HK-2 (cell line): ENCODE measurements around the gene ZMIZ2.
"Not testable (repeated sequence)": the region's sequence is repeated elsewhere in the genome, so short reads cannot be mapped to it uniquely, and the experiment has no call there.

Source experiments
- DNase-seq: peaks from one replicate; pipeline ENCODE4 v3.0.0-alpha.2; 2018; ENCODE audit not compliant: unreplicated experiment

ZMIZ2 gene

DNA sequence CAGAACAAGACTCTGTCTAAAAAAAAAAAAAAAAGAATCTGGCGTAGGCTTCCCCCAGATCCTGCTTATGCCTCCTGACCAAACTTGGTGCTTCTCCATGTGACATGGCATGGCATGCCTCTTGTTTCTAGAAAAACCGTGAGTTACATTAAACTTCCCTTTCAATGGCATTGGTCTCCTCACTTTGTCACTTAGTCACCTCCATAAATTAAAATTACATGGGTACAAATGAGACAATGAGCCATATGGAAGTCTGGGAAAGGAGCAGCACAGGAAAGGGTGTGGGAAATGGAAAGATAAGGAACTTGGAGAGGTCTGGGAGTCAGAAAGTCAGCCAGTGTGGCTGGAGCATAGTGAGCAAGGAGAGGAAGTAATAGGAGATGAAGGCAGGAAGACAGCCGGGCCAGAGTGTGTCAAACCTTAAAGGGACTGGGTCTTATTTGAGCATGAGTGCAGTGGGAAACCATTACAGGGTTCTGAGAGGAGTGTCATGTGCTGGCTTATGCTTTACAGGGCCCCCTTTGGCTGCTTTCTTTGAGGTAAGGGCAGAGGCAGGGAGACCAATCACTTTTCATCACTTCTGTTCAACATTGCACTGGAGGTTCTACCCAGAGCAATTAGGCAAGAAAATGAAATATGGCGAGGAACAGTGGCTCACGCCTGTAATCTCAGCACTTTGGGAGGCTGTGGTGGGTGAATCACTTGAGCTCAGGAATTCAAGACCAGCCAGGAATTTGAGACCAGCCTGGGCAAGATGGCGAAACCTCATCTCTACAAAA, 21.3 kb upstream of the ZMIZ2 start:
- peak; percentile 47 for DNase-seq

DNA sequence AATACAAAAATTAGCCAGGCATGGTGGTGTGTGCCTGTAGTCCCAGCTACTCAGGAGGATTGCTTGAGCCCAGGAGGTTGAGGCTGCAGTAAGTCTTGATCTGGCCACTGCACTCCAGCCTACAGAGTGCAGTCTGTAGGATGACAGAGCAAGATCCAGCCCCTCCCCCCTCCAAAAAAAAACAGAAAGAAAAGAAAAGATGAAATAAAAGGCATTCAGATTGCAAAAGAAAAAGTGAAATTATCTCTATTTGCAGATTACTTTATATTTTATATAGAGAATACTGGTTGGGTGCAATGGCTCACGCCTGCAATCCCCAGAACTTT, 20.7 kb upstream of the ZMIZ2 start:
- no peak for DNase-seq

DNA sequence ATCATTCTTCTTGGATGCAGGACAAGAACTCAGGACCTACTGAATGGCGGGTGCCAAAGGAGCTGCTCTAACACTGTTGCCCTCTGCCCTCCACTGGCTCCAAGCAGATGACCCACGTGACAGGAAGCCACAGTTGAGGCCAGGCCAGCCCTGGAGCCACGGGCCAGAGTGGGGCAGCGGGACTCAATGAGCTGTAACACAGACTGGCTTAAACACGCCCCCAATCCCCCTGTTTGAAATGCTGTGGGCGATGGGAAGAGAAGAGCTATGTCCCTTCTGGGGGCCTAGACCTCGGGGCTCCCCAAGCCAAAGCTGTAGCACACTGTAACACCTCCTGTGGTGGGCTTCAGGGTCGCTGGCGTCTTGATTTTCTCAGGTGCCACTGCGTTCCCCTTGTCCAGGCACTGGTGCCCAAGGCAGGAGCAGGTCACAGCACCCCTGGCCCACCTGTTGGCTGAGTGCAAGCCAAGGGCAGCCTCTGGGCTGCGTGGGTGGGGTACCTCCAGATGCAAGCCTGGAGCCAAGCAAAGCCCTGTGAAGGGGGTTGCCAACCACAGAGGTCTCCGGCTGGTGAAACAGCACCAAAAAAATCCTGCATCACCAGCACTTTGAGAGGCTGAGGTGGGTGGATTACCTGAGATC, 18.6 kb upstream of the ZMIZ2 start:
- no peak for DNase-seq

DNA sequence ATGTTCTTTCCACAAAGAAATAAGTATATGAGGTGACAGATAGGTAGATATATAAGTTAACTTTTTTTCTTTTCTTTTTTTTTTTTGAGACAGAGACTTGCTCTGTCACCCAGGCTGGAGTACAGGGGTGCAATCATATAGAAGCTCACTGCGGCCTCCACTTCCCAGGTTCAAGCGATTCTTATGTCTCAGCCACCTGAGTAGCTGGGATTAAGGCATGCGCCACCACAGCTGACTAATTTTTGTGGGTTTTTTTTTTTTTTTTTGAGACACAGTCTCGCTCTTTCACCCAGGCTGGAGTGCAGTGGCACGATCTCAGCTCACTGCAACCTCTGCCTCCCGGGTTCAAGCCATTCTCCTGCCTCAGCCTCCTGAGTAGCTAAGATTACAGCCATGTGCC, 15.7 kb upstream of the ZMIZ2 start:
- not testable (repeated sequence) for DNase-seq

DNA sequence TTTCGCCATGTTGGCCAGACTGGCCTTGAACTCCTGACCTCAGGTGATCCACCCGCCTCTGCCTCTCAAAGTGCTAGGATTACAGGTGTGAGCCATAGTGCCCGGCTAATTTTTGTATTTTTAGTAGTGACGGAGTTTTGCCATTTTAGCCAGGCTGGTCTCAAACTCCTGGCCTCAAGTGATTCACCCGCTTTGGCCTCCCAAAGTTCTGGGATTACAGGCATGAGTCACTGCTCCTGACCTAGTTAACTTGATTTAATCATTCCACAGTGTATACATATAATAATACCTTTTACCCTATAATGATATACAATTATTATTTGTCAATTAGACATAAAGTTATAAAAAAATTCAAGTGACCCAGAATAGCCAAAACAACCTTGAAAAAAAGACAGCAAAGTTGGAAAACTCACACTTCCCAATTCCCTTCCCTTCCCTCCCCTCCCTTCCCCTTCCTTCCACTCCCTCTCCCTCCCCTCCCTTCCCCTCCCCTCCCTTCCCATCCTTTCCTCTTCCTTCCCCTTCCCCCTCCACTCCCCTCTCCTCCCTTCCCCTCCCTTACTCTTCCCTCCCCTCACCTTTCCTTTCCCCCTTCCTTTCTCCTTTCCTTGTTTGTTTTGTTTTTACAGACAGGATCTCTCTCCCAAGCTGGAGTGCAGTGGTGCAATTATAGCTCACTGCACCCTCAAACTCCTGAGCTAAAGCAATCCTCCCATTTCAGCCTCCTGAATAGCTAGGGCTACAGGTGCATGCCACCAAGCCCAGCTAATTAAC, 14.8 kb upstream of the ZMIZ2 start:
- DNase-seq: peak; percentile 50

DNA sequence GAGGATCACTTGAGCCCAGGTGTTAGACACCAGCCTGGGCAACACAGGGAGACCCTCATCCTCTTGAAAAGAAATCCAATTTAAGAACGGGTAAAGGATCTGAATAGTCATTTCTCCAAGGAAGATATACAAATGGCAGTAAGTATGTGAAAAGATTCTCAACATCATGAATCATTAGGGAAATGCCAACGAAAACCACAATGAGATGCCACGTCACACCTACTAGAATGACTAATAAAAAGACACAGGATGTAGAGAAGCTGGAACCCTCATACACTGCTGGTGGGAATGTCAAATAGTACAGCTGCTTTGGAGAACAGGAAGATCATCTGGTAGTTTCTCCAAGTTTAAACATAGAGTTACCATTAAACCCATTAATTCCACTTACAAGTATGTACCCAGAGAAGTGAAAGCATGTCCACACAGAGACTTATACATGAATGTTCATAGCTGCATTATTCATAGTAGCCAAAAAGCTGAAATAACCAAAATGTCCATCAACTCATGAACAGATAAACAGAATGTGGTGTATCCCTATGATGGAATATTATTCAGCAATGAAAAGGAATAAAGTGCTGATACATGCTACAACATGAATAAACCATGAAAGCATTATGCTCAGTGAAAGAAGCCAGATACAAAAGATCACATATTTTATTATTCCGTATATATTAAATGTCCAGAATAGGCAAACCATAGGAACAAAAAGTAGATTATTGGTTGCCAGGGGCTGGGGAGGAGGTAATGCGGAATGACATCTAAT, 13.1 kb upstream of the ZMIZ2 start:
- peak; percentile 46 for DNase-seq

DNA sequence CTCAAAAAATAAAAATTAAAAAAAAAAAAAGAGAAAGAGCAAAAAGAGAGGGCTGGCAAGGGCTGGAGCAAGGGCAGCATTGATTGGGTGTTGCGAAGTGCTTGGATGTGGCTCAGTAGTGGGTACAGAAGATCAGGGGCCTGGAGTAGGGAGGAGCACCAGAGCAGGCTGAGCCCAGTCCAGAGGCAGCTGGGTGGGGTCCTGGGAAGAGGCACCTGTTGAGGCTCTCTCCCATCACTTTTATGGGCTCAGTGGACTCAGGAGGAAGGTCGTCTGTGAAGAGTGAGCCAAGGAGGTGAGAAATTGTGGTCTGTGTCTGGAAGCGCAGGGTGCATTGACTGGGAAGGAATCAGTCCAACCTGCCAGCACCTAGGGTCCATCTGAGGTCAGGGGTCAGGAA, 11.8 kb upstream of the ZMIZ2 start:
- no peak for DNase-seq

DNA sequence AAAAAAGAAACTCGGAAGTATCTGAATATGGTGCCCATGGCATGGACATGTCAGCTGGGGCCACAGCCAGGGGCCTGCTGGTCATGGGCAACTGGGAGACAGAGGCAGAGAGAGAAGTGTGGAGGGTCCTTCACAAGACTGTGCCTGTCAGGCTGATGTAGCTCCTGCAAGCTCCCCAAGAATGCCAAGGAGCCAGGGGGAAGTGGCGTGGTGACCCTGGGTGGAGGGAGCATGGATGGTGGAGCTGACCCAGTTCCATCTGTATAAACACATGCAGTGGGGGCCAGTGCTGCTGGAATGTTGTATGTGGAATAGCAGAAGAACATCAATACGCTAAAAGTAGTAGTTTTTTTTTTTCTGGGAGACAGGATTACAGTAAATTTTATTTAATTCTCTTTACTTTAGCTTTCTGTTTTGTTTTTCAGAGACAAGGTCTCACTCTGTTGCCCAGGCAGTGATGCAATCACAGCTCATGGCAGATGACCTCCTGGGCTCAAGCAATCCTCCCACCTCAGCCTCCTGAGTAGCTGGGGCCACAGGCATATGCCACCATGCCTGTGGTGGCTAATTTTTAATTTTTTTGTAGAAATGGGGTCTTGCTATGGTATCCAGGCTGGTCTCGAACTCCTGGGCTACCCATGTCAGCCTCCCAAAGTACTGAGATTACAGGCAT, 10.5 kb upstream of the ZMIZ2 start:
- DNase-seq: no peak

DNA sequence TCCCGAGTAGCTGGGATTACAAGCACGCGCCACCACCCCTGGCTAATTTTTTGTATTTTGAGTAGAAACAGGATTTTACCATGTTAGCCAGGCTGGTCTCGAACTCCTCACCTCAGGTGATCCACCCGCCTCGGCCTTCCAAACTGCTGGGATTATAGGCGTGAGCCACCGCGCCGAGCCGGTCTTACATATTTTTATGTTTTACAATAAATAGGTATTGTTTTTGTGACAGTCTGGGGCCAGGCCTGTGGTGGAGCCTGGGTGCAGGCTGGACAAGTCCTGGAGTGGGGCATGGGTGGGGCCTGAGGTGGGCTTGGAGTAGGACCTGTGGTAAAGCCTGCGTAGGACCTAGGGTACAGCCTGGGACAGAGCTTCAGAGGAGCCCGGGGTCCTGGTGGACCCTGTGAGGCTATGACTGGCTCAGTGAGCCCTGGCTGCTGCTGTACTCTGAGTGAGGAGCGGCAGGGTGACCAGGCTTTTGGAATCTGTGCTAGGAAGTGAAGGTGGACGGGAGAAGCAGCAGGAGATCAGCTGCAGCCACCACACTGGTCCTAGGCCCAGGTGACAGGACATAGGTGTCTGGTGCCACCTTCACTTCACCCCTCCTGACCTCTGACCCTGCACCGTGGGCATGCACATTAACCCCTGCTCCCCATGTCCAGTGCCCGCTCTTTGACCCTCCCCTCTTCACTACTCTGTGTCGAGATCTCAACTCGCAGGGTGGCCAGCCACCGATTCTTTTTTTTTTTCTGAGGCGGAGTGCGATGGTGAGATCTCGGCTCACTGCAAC, 9.6 kb upstream of the ZMIZ2 start:
- DNase-seq: no peak

DNA sequence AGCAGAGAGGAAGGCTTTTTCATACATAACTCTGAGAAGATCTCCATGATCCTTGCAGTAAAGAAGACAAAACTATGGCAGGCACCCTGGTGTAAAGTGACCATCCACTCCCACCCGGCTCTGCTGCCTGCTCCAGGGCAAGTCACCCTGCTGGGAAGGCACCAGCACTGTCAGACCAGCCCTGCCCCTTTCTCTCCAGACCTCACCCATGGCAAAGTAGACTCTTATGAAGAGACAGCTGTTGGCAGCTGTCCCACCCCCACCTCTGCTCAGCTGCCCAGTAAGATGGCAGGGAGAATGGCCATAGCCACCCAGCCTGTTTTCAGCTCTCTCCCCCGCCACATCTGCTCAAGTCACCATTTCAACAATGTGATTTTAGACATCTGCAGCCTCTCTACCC, 8.6 kb upstream of the ZMIZ2 start:
- no peak for DNase-seq

DNA sequence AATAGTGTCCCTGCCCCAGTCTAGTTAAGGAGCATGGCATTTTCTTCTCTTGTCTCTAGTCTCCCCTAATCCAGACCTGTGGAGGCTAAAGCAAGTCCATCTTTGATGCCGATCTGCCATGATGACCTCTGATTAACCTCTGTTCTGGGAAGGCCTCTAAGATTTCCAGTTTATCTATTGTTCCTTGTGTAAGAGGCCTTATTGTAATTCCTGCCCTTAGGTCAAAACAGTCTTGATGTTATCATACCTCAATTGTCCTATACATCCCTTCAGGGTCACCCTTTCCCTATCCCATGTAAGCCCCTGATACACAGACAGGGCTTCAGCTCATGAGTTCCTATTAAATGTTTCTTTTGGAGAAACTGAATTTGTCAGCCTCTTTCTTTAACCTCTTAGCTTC, 4.9 kb upstream of the ZMIZ2 start:
- DNase-seq: no peak

DNA sequence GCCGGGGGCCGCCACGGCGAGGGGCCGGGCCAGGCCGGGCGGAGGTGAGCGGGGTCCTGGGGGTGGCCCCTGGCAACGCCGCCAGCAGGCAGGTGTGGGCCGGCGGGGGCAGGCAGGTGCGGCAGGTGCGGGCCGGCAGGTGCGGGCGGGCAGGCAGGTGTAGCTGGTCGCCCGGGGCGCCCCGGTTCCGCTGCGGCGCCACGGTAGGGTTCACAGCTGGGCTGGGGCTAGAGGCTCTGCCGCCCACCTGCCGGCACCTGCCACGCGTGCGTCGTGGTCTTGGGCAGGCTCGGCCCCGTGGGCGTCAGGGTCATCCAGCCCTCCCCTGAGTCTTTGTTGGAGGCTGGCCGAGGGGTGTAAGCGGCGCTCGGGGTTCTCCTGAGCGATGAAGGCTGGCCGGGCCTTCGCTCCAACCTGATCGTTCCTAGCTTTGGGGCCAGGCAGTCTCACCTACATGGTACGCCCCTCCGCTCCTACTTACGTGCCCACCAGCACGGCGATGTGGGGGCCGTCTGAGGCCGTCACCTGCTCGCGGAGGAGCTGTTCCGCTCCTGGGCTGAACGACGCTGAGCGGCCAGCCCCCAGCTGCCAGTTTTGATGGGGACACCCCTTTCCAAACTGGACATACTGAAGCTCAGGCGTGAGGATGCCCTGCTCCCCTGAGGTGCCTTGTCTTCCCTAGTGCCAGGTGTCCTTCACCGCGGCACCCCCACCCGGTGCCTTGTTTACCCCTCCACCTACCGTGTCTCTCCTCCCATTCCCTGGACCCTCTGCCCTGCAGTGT, 493 bp downstream of the ZMIZ2 start:
- DNase-seq: peak; percentile 35

DNA sequence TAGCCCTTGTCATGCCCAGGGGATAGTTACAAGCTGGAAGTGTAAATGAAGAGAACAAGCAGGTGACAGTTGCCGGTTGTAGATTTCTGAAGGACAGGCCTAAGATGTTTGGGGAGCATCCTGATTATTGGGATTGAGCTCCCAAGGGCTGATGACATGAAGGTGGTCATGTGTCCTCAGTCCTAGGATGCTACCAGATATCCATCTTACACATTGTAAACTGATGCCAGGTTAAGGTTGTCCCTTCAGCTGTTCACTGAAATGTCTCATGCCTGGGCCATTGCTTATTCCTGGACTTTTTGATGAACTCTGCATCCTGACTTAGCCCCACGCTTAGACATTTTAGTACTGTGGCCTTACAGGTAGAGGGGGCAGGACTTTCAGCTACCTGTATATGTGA, 1.3 kb downstream of the ZMIZ2 start:
- DNase-seq: no peak

DNA sequence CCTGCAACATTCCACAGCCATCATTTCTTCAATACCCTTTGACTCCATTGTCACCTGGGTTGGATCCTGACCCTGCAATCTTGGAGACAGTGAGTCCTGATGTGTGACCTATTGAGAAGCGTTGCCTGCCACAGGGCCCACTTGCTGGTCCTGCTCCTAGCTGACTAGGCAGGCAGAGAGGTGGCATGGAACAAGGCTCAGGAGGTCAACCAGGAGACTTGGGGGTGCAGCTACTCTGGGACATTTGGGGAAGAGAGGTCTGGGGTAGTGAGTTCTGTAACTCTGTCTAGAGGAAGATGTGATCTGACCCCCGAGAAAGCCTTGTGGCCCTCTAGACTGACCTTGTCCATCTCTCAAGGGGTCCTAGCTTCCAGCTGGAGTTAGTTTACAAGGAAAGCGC, 1.8 kb downstream of the ZMIZ2 start:
- DNase-seq: no peak

DNA sequence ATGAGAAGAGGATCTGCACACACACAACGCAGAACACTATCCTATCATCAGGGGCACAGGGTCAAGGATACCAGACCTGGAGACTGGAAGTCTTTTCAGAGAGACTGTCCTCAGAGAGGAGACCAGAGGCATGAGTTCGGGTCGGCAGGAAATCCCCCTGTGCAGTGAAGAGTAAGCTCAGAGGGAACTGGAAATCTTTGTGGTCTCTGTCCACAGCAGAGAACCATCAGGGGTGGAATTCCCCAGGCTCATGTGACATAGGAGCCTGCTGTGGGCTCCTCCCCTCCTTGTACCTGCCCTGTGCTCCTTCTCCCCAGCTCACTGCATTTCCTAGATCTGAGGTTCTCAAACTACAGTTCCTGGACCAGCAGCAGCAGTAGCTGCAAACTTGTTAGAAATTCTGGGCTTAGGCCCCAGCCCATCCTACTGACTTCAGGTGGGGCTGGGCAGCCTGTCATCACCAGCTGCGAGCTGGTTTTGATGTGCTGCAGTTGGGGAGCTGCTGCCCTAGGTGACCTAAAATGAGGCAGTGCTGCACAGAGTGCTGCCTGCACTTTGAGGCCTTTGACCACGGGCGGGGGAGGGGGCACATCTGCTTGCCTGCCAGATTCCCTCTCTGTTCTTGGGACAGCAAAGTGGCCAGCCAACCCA, 2.4 kb downstream of the ZMIZ2 start:
- peak; percentile 68 for DNase-seq

DNA sequence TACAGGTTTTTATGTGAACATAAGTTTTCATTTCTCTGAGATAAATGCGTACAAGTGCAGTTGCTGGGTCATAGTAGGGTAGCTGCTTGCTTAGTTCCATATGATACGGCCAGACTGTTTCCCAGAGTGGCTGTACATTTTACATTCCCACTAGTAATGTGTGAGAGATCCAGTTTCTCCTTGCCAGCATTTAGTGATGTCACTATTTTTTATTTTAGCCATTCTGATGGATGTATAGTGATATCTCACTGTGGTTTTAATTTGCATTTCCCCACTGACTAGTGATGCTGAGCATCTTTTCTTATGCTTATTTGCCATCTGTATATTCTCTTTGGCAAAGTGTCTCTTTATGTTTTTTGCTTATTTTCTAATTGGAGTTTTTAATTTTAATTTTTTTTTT, 4.2 kb downstream of the ZMIZ2 start:
- no peak for DNase-seq

DNA sequence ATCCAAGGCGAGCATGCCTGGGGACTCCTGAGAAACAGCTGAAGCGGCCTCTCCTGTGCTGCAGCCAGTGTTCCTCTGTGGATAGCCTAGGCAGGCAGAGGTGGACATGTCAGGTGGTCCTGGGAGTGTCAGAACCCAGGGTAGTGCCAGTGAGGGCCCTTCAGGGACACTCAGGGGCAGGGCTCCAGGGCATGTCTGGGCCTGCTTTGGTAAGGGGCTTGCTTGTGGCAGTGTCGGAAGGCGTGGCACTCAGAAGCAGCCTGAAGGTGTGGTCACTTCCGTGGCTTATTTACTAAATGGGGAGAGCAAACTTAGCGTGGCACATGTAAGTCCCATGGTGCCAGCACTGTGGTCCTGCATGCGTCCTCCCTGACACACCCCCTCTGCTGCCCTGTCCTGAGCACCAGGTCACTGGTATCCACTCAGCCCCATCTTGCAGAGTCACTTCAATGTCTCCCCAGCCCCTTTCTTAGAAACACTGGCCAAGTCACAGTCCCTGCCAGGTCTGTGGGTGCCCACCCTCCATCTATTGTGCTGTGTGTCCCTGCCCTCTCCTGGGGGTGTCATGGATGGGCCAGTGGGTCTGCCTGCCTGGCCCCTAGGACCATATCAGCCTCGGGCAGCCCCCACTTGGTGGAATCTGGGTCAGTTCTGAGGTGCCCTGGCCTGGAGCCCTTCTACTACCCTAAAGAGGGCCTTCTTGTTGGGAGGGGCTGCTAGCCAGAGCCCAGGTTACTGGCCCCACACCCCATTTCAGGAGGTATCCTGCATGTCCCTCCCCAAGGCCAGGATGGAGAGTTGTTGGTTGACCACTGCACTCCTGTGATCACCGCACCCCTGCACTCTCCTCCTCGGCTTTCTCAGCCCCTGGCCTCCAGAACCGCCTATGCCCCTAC, 6.4 kb downstream of the ZMIZ2 start:
- DNase-seq: no peak
